ENCODE data around the gene TAS2R46. TPM values are rescaled to one million over a fixed set of nuclear protein-coding genes. Genes with fewer than 3 reads are reported as not detected.

TAS2R46 gene
- total and polyA plus RNA-seq, 2 donors (not counting 3 experiments of a cell fraction or from before 2014, with no cell fraction given), result 0.14 to 1.4 TPM

DNA sequence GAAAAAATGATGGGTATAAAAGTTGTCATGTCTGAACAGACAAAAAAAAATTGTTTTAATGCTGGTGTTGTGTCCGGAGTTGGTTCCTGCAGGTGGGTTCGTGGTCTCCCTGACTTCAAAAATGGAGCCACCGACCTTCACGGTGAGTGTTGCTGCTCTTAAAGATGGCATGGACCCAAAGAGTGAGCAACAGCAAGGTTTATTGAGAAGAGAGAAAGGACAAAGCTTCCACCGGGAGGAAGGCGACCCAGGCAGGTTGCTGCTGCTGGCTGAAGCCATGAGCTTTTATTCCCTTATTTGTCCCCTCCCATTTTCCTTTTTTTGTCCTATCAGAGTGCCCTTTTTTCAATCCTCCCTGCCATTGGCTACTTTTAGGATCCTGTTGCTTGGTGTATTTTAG is 30.8 kb downstream of the TAS2R46 start, which contains the start of gene TAS2R31:
Gene TAS2R31 (minus strand): TSS at position 101 of the 400 bp plus-strand sequence. CDS start 72 bp downstream, at position 29.
- H3K36me3 ChIP-seq (ENCODE audit: control insufficient read depth in 2 of 2, extremely low read depth in 1 of 2, insufficient read depth in 2 of 2, low read length in 2 of 2), result no peaks in the 10 kb centered on the region

DNA sequence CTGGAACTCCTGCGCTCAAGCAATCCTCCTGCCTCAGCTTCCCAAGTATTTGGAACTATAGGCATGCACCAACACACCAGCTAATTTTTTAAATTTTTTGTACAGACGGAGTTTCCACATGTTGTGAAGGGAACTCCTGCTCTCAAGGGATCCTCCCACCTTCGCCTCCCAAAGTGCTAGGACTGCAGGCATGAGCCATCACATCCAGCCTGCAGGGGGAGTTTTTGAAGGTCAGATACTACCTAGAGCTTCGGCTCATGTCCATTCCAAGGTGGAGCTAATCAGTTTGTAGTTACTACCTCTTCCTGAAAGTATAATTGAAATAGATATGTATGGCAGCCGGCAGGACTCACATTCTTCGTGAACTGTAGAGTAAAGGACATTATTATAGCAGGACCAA is 36.0 kb downstream of the TAS2R46 start:
- Histone ChIP-seq H2AFZ (ENCODE audit: low read depth, low read length) (no peak overlapping the region), H3K9ac (replicated peaks; ENCODE audit: extremely low read depth, insufficient read depth, low read length) (no peak overlapping the region), H3K9me3 (replicated peaks; ENCODE audit: control insufficient read depth, insufficient read depth, low read length) (no peaks in the 10 kb centered on the region), H3K79me2 (ENCODE audit: control insufficient read depth, insufficient read depth, low read length) (no peaks in the 10 kb centered on the region), H3K4me2 (ENCODE audit: insufficient read depth, low read length) (no peak overlapping the region), H4K20me1 (replicated peaks; ENCODE audit: control insufficient read depth, extremely low read depth, insufficient read depth, low read length) (no peaks in the 10 kb centered on the region), H3K27me3 (ENCODE audit: control insufficient read depth in 2 of 2, insufficient read depth in 2 of 2, low read length in 2 of 2) (no peaks in the 10 kb centered on the region), H3K36me3 (ENCODE audit: control insufficient read depth in 2 of 2, extremely low read depth in 1 of 2, insufficient read depth in 2 of 2, low read length in 2 of 2) (no peaks in the 10 kb centered on the region), H3K4me3 (replicated peaks in 1 of 3; ENCODE audit: insufficient read depth in 1 of 3, low read depth in 1 of 3, low read length in 3 of 3) (no peak overlapping the region), H3K9me1 (replicated peaks; ENCODE audit: control insufficient read depth, extremely low read depth, insufficient read depth, low read length) (no peaks in the 10 kb centered on the region), H3K27ac (ENCODE audit: insufficient read depth, low read depth, low read length) (no peak overlapping the region), H3K4me1 (ENCODE audit: control insufficient read depth, extremely low read depth, insufficient read depth, low read length) (no peaks in the 10 kb centered on the region)
- DNase-seq (ENCODE audit: low read depth, low spot score), result no peak
- ChIA-PET CTCF (interaction anchor here (1.2 to 1.3 kb wide), 2 partner anchors 57 to 255 kb away, joined by 3 to 4 read pairs; no protein-coding TSS in a partner anchor), POLR2A (no interaction called here)
- no peak for FAIRE-seq
- dilution Hi-C loops (cut with MboI; ENCODE audit: extremely low pct_ligation_motif_present, low sequenced_read_pairs), result no loop called here
- intact Hi-C loops (cut with micrococcal nuclease), result no loop called here
- BruUV-seq (replicated peaks), result no TSS peak
- TF ChIP-seq, protein P1, sequence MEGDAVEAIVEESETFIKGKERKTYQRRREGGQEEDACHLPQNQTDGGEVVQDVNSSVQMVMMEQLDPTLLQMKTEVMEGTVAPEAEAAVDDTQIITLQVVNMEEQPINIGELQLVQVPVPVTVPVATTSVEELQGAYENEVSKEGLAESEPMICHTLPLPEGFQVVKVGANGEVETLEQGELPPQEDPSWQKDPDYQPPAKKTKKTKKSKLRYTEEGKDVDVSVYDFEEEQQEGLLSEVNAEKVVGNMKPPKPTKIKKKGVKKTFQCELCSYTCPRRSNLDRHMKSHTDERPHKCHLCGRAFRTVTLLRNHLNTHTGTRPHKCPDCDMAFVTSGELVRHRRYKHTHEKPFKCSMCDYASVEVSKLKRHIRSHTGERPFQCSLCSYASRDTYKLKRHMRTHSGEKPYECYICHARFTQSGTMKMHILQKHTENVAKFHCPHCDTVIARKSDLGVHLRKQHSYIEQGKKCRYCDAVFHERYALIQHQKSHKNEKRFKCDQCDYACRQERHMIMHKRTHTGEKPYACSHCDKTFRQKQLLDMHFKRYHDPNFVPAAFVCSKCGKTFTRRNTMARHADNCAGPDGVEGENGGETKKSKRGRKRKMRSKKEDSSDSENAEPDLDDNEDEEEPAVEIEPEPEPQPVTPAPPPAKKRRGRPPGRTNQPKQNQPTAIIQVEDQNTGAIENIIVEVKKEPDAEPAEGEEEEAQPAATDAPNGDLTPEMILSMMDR (IDR thresholded peaks at IDR 0.05; ENCODE audit: extremely low read depth in 1 of 2, insufficient read depth in 1 of 2, low read depth in 1 of 2, low read length in 2 of 2), result peak in 1 of 2 donors; percentile 12
- no peak for TF ChIP-seq POLR2AphosphoS5 (IDR thresholded peaks at IDR 0.05; ENCODE audit: insufficient read depth, low read depth, low read length)

More for the DNA sequence above, 30.8 kb downstream of the TAS2R46 start, which contains the start of gene TAS2R31:
- H3K4me2 ChIP-seq (ENCODE audit: insufficient read depth, low read length), result no peak within 1 kb of the TSS
- H3K9me1 ChIP-seq (replicated peaks; ENCODE audit: control insufficient read depth, extremely low read depth, insufficient read depth, low read length), result no peaks in the 10 kb centered on the region
- no peak within 1 kb of the TSS for H3K27ac ChIP-seq (ENCODE audit: insufficient read depth, low read depth, low read length)
- DNase-seq (ENCODE audit: low read depth, low spot score), result no peak
- intact Hi-C loops (cut with micrococcal nuclease) (no loop called here), dilution Hi-C loops (cut with MboI; ENCODE audit: extremely low pct_ligation_motif_present, low sequenced_read_pairs) (no loop called here)
- no peak for TF ChIP-seq GATA2 (IDR thresholded peaks at IDR 0.05; ENCODE audit: insufficient read depth, insufficient read length, low read depth, low read length)
- TF ChIP-seq, protein P1 (IDR thresholded peaks at IDR 0.05; ENCODE audit: extremely low read depth in 1 of 2, insufficient read depth in 1 of 2, low read depth in 1 of 2, low read length in 2 of 2), result no peak
- TF ChIP-seq POLR2A (IDR thresholded peaks at IDR 0.05; ENCODE audit: low read depth, low read length), result no peak
- TF ChIP-seq FOS (IDR thresholded peaks at IDR 0.05; ENCODE audit: borderline replicate concordance, insufficient read depth, low read length), result no peak
- TF ChIP-seq, protein P2, sequence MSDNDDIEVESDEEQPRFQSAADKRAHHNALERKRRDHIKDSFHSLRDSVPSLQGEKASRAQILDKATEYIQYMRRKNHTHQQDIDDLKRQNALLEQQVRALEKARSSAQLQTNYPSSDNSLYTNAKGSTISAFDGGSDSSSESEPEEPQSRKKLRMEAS (IDR thresholded peaks at IDR 0.05; ENCODE audit: insufficient read depth, insufficient read length), result no peak
- H3K9ac ChIP-seq (replicated peaks; ENCODE audit: extremely low read depth, insufficient read depth, low read length), result no peak within 1 kb of the TSS
- FAIRE-seq, result no peak
- H3K9me3 ChIP-seq (replicated peaks; ENCODE audit: control insufficient read depth, insufficient read depth, low read length), result no peaks in the 10 kb centered on the region
- no peak within 1 kb of the TSS for H3K4me3 ChIP-seq (replicated peaks in 1 of 3; ENCODE audit: insufficient read depth in 1 of 3, low read depth in 1 of 3, low read length in 3 of 3)
- H3K4me1 ChIP-seq (ENCODE audit: control insufficient read depth, extremely low read depth, insufficient read depth, low read length), result no peaks in the 10 kb centered on the region
- H3K79me2 ChIP-seq (ENCODE audit: control insufficient read depth, insufficient read depth, low read length), result no peaks in the 10 kb centered on the region
- H3K27me3 ChIP-seq (ENCODE audit: control insufficient read depth in 2 of 2, insufficient read depth in 2 of 2, low read length in 2 of 2), result no peaks in the 10 kb centered on the region
- ChIA-PET CTCF (no interaction called here), POLR2A (no interaction called here)
- H4K20me1 ChIP-seq (replicated peaks; ENCODE audit: control insufficient read depth, extremely low read depth, insufficient read depth, low read length), result no peaks in the 10 kb centered on the region
- H2AFZ ChIP-seq (ENCODE audit: low read depth, low read length), result no peak within 1 kb of the TSS
- no TSS peak for BruUV-seq (replicated peaks)
